ENCODE data around the gene HEXA. TPM values are rescaled to one million over a fixed set of nuclear protein-coding genes. Genes with fewer than 3 reads are reported as not detected.

Gene HEXA
- polyA plus RNA-seq, 1 donor from 2014 or later = 105 TPM

GRCh38 chr15:72307026-72307425 is 68.8 kb downstream of the HEXA start:
- H3F3A ChIP-seq (ENCODE audit: insufficient read depth, low read length, poor library complexity, severe bottlenecking) = peaks cover 4% of the 10 kb centered on the region
- H3K36me3 ChIP-seq (ENCODE audit: insufficient read depth, low read length) = no peaks in the 10 kb centered on the region
- no peaks in the 10 kb centered on the region for H4K20me1 ChIP-seq (ENCODE audit: insufficient read depth)
- no peaks in the 10 kb centered on the region for H3K9me3 ChIP-seq (ENCODE audit: low read length)
- peak overlapping the region; percentile 94 for H3K4me2 ChIP-seq (ENCODE audit: low read length)
- peak overlapping the region; percentile 2 for H2AFZ ChIP-seq (ENCODE audit: low read depth, low read length)
- H3K79me2 ChIP-seq (replicated peaks; ENCODE audit: insufficient read depth, low read length) = peaks cover 21% of the 10 kb centered on the region
- TF ChIP-seq CTCF (IDR thresholded peaks at IDR 0.05; ENCODE audit: poor library complexity, severe bottlenecking) (no peak), EP300 (conservative IDR thresholded peaks at IDR 0.05; ENCODE audit: poor library complexity, severe bottlenecking) (no peak), SMC3 (conservative IDR thresholded peaks at IDR 0.05; ENCODE audit: poor library complexity) (no peak), RAD21 (conservative IDR thresholded peaks at IDR 0.05) (no peak), POLR2AphosphoS5 (IDR thresholded peaks at IDR 0.05) (no peak), TAF1 (IDR thresholded peaks at IDR 0.05; ENCODE audit: low read depth) (no peak), MXI1 (conservative IDR thresholded peaks at IDR 0.05; ENCODE audit: poor library complexity, severe bottlenecking) (no peak), REST (IDR thresholded peaks at IDR 0.05; ENCODE audit: borderline replicate concordance) (no peak), EZH2 (IDR thresholded peaks at IDR 0.05; ENCODE audit: borderline replicate concordance, insufficient read depth, low read length, poor library complexity, severe bottlenecking) (no peak)
- peak overlapping the region; percentile 90 for H3K9ac ChIP-seq (ENCODE audit: low read length)
- H3K27me3 ChIP-seq (ENCODE audit: insufficient read depth, low read depth, low read length) = no peaks in the 10 kb centered on the region
- peak overlapping the region; percentile 64 for H3K4me3 ChIP-seq (ENCODE audit: low read length)
- peak overlapping the region; percentile 100 for H3K27ac ChIP-seq (ENCODE audit: low read length)
- H3K9me2 ChIP-seq (ENCODE audit: insufficient read depth, low read length) = no peaks in the 10 kb centered on the region

- peak overlapping the region; percentile 94 for H3K4me2 ChIP-seq (ENCODE audit: low read length)
- H2AFZ ChIP-seq (ENCODE audit: low read depth, low read length) = peak overlapping the region; percentile 2
- H3K9me2 ChIP-seq (ENCODE audit: insufficient read depth, low read length) = no peaks in the 10 kb centered on the region
- H3K27me3 ChIP-seq (ENCODE audit: insufficient read depth, low read depth, low read length) = no peaks in the 10 kb centered on the region
- peaks cover 21% of the 10 kb centered on the region for H3K79me2 ChIP-seq (replicated peaks; ENCODE audit: insufficient read depth, low read length)
- H3K9ac ChIP-seq (ENCODE audit: low read length) = peak overlapping the region; percentile 90
- H3K27ac ChIP-seq (ENCODE audit: low read length) = peak overlapping the region; percentile 100
- peaks cover 4% of the 10 kb centered on the region for H3F3A ChIP-seq (ENCODE audit: insufficient read depth, low read length, poor library complexity, severe bottlenecking)
- H3K9me3 ChIP-seq (ENCODE audit: low read length) = no peaks in the 10 kb centered on the region
- H4K20me1 ChIP-seq (ENCODE audit: insufficient read depth) = no peaks in the 10 kb centered on the region
- peak; percentile 64 for TF ChIP-seq REST (IDR thresholded peaks at IDR 0.05; ENCODE audit: borderline replicate concordance)
- peak; percentile 95 for TF ChIP-seq MXI1 (conservative IDR thresholded peaks at IDR 0.05; ENCODE audit: poor library complexity, severe bottlenecking)
- peak; percentile 38 for TF ChIP-seq POLR2AphosphoS5 (IDR thresholded peaks at IDR 0.05)
- peak; percentile 51 for TF ChIP-seq TAF1 (IDR thresholded peaks at IDR 0.05; ENCODE audit: low read depth)
- no peak for TF ChIP-seq SMC3 (conservative IDR thresholded peaks at IDR 0.05; ENCODE audit: poor library complexity)
- no peak for TF ChIP-seq CTCF (IDR thresholded peaks at IDR 0.05; ENCODE audit: poor library complexity, severe bottlenecking)
- no peak for TF ChIP-seq EZH2 (IDR thresholded peaks at IDR 0.05; ENCODE audit: borderline replicate concordance, insufficient read depth, low read length, poor library complexity, severe bottlenecking)
- TF ChIP-seq RAD21 (conservative IDR thresholded peaks at IDR 0.05) = peak; percentile 5
- TF ChIP-seq EP300 (conservative IDR thresholded peaks at IDR 0.05; ENCODE audit: poor library complexity, severe bottlenecking) = no peak
- H3K4me3 ChIP-seq (ENCODE audit: low read length) = peak overlapping the region; percentile 64
- H3K36me3 ChIP-seq (ENCODE audit: insufficient read depth, low read length) = no peaks in the 10 kb centered on the region
These were observed 69.5 kb downstream of the HEXA start for GRCh38 chr15:72306211-72306785.

Measured in neural cell (in vitro differentiated cells).